MM.1S (cell line): ENCODE data around the gene TMEM123.

Experiments used
- CTCF ChIP-seq: fragments of 300-600 bp; sonication (generic); IDR thresholded peaks from 2 replicates; pipeline ENCODE4 v1.5.1; 2016; ENCODE audit warnings: antibody characterized with exemption, low read length, mixed read lengths
- EZH2 ChIP-seq: fragments of 300-600 bp; sonication (generic); optimal IDR thresholded peaks from 2 replicates; pipeline ENCODE3; 2017; ENCODE audit warnings: low read depth, mild to moderate bottlenecking, antibody characterized with exemption, low read length, mixed read lengths
- EZH2phosphoT487 ChIP-seq: fragments of 300-600 bp; sonication (generic); IDR thresholded peaks from 2 replicates; pipeline ENCODE4 v1.6.1; 2018; ENCODE audit warnings: antibody characterized with exemption, low read length

- TF ChIP-seq CTCF (no peak), EZH2 (no peak), EZH2phosphoT487 (no peak)
These were observed 91.9 kb downstream of the TMEM123 start for GRCh38 chr11:102360681-102361080.
